HG03469 (cell line): ENCODE results near the gene AGBL4.

Experiments used
- ATAC-seq: cut with Tn5 transposase; IDR thresholded peaks from one replicate; pipeline ENCODE4 v1.9.1; 2021; ENCODE audit warnings: mild to moderate bottlenecking, moderate library complexity, moderate number of reproducible peaks; ENCODE audit not compliant: unreplicated experiment

AGBL4 gene

DNA sequence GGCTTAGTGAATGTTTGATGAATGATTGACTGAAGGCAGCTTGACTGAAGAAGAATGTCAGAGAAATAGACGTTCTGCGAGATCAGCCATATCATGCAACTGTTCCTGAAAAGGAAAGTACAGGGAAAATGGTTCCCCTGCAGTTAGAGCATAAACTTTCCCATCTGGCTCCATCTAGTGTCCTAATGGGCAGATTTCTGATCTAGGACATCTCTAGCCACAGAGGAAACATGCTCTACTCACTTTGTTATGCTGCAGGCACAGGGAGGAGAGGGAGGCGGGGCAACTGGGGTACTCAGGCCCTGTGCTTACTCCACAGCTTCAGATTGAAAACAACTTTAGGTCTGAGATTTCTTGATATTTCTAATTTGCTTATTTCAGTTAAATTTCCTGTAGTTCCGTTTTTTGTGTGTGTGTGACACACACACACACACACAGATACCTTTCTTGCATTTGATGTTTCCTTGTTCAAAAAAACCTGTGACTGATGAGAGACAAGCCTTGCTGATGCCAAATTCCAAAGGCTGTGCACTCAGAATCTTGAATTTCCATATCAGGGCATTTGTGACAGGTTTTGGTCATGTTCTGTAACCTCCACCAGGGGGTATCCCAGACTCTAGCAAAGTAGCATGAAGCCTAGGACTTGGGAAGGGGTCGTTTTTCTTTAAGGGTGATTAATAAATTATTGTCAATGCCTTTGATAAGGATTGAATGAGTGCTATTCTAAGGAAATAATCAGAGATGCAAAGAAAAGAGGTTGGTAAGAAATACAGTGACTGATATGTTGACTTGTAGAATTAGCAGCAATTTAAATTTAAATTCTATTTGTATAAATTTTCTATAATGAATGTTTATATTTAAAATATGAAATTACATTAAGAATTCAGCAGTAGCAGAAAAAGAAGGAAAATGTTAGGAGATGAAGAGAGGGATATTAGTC lies 1107.4 kb downstream of the AGBL4 start:
- ATAC-seq = no peak

DNA sequence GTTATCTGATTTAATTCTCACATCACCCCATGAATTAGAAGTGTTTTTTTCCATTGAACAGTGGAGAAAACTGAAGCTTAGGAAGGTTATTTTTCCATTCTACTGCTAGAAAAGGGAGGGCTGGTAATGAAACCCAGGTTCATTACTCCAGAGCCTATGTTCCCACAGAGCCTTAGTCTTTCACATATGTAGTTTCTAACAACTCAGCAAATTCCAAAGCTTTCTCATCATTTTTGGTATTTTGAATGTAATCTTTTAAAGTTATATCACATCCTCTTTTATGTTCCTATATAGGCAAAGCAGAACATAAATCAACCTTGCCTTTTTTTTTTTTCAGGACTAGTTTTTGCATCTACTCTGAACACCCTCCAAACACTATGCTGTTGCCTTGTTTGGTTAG lies 1115.1 kb downstream of the AGBL4 start:
- no peak for ATAC-seq

DNA sequence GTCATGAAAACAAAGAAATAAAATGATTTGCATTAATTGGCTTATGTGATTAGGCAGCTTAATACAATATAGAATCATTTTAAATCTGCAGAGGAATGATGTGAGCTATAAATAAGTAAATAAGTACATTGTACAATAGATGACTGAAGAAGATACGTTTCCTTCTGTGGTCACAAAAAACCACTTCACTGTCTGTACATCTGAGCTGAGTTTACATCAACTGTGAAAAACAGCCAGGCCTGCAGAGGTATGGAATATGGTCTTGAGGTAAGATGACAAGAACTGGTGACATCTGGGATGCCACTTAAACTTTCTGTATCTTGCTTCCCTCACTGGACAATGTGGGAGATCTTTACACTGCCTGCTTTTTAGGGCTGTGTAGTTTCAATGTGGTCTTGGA lies 1117.0 kb downstream of the AGBL4 start:
- no peak for ATAC-seq

DNA sequence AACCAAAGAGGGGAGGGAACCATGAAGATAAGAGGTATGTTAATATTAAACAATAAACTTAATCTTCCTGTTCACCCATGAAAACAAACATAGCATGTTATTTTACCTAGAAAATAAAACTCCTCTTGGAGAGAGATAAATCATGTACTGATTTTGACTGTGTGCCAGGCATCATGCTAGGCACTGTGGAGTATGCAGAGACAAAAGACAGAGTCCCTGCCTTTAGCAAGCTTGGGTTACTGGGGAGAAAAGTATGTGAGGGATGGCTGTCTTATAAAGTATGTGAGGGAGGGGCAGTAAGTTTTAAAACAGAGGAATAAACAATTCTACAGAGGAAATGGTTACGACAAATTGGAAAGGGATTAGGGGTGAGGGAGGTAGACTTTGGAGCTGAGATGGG lies 1117.6 kb downstream of the AGBL4 start:
- no peak for ATAC-seq

DNA sequence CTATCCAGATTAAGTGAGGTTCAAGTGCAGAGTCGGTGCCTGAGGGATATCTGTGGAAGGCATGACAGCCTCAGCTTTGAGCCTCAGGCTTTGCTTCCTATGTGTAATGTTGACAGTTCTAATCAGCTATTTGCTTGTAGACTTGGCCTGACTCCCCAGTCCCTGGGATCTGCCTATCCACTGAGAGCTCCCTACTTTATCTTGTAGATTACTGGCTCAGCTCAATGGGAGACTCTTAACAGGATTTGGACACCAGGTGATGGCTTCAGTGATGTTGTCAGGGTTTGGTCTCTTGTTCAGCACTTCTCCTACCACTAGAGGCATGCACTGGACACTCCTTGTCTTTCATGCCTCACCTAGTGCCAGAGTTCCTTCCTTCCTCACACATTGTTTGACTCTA lies 1120.5 kb downstream of the AGBL4 start:
- ATAC-seq = no peak

DNA sequence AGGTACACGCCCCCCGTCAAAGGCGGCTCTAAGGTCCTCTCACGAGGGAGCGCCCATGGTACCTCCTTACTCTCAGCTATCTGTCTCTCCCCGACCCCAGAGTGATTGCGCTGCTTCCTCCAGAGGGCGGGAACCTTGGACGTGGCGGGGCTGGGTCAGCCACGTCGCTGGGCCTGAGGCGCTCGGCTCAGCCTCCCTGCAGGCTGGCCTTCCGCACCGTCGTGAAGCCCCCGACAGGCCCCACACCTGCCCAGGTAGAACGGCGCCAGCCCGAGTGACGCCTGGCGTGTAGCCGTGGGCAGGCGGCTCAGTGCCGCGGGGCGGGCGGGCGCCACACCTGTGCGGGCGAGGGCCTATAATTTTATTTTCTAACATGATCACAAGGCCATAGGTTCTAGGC lies 1124.9 kb downstream of the AGBL4 start:
- no peak for ATAC-seq

DNA sequence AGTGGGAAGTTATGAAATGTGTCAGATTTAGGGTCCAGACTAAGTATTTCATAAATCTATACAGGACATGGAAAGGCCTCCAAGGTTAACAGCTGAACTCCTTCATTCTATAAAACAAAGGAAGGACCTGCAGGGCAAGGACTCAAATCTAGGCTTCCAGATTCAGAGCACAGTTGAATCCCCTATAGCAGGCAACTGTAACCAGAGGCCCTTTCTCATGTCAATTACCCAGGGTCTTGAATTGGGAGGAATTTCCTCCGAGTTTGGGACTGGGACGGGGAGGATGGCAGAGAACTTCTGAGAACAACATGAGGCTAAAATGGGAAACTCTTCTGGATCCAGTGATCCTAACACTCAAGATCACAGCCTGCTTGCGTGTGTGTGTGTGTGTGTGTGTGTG lies 1134.1 kb downstream of the AGBL4 start:
- ATAC-seq = no peak

DNA sequence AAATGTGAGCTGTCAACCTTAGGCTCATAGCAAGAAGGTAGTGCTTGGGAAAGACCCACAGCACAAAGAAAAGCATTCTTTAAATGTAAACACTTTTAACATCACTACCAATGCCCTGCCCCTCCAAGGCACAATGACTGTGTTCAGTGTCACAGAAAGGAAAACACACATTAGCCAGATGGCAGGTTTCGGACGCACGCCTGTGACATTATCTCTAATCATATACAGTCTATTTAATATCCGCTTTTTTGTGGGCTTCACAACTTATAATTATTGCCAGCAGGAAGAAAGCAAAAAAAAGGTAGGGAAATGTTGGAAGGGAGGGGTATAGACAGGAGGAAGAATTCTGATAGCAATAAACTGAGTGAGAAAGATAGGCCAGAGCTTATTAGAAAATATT lies 1134.7 kb downstream of the AGBL4 start:
- no peak for ATAC-seq

DNA sequence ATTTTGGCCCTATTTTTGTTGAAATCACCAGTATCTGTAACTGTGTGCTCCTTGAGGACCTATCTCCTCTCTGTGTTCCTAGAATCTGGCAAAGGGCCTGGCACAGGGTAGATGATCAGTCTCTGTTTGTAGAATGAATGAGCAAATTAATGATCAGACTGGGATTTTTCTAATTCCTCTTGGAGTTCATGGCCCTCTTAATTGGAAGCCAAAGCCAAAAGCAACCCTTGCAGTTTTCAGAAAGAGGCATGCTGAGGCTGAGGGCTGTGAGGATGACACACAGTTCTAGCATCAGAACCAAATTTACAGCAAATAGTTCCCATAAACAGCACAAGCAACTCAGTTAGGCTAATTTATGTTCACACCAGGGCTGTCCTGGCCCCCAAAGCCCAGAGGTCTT lies 1136.0 kb downstream of the AGBL4 start:
- no peak for ATAC-seq

DNA sequence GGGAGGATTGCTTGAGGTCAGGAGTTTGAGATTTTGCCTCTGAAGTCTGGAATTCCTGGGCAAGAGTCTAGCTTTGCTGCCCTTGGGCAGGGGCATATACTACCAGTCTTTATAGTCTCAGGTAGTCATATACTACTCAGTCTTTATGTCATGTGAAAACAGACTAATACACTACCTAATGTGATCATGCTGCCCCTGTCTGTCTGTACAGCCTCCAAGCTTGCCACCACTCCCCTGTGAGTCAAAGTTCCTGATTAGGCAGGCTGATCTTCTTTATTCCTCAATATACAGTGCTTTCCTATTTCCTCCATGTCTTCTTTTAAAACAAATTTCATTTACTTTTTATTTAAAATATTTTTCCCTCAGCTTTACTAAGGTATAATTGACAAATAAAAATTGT lies 1141.7 kb downstream of the AGBL4 start:
- no peak for ATAC-seq

DNA sequence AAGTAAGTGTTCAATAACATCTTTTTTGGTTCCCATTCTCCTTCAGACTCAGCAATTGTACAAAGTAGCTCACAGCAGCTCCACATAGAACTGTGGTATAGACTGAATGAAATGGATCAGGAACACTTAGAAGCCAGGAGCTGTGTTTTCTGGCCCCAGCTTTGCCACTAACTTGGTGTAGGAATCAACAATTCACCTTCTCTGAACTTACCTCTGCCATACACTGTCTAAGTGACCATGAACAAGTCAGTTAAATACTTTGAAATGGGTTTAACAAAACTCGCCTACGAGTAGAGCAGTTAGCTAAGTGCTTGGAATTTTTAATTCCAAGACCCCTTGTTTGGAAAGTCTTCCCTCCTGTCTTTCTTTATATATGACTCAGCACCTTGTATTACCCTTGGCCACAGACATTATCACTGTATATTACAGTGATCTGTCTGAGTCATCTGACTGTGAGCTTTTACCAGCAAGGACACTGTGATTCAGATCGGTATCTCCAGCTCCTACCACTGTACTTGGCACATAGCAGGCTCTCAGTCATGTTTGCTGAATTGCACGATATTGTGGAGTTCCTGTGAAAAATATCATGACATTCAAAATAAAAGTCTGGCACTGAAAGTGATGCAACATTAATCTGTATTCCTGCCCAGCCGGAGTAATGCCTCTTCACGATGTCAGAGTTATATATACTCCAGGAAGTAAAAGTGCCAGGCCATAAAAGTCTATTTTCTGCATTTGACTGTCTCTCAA lies 1145.4 kb downstream of the AGBL4 start:
- ATAC-seq = no peak

DNA sequence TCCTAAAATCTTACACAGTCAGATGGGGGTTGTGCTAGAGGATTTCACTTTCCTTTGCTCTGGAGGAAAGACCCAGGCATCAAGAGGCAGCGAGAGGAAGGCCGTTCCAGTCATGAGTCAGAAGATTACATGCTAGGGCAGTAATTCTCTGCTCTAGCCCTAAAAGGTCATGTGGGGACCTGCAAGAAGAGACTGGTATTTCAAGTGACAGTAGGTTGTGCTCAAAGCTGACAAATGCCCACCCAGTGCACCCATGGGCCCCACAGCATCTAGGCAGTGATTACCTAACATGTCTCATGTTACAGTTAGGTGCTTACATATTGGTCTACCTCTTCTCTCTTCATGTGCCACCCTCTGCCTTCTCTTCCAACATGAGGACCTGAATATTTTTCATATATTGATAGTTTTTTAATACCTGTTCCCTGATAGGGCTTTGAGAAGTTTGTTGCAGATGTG lies 1147.4 kb downstream of the AGBL4 start:
- no peak for ATAC-seq

DNA sequence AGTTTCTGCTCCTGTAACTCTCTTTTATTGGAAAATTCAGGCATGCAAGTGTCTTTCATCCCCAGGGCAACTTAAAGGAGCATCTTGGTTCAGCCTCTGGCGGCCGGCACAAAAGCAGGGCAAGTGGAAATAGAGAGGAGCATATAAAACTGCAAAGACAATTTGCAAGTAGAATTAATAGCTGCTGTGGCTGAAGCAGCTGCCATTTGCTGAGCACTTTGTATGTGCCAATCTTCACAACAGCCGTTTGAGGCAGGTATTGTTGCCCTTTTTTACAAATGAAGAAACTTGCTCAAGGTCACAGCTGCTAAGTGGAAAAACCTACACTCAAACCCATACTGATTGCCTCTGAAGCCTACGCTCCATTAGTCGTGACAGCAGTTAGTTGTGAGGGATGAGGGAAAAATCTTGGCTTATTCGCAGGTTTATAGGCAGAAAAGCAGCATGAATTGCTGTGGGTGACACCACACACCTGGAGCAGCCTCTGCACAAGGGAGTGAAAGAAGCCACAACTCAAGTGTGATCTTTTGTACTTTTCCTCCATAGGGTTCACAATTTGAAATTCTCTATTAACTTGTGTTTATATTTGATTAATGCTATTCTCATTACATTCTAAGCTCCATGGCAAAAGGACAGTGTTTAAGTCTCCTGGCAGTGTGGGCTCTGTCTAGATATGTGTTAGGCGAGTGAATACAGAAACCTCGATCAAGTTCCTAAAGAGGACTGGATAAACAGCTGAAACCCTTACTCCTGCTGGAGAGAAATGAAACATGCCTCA lies 1148.0 kb downstream of the AGBL4 start:
- no peak for ATAC-seq

DNA sequence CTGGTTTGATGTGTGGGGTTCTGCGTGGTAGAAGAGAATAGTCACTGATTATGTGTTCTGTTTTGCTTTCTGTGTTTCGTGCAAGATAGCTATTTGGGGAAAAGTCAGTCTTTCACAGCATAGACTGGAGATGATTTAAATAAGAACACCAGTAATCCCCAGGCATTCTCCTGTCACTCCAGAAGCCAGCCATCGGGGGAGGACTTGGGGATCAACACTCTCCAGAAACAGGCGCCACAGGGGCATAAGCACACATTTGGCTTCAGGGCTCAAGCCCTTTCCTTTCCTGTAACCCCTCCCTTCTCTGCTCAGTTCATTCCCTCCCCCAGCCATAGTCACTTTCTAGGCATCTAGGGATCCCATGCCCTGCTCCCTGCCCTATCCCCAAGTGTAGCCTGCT lies 1149.8 kb downstream of the AGBL4 start:
- no peak for ATAC-seq

DNA sequence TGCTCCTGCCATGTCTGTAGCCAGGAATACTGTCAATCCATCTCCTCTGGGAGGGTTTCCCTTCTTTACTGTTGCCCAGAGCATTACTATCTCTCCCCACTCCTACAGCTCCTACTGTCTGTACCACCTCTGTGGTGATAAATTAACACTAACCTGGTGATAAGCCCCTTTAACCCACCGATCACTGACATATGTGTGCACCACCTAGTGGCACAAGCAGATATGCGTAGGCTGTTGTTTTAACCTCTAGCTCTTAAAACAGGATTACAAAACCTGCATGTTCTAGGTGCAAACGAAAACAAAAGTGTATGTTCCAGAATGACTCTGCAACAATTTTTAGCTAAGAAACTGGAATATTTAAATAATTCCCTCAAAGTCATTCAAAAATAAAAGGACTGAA lies 1153.2 kb downstream of the AGBL4 start:
- ATAC-seq = no peak

DNA sequence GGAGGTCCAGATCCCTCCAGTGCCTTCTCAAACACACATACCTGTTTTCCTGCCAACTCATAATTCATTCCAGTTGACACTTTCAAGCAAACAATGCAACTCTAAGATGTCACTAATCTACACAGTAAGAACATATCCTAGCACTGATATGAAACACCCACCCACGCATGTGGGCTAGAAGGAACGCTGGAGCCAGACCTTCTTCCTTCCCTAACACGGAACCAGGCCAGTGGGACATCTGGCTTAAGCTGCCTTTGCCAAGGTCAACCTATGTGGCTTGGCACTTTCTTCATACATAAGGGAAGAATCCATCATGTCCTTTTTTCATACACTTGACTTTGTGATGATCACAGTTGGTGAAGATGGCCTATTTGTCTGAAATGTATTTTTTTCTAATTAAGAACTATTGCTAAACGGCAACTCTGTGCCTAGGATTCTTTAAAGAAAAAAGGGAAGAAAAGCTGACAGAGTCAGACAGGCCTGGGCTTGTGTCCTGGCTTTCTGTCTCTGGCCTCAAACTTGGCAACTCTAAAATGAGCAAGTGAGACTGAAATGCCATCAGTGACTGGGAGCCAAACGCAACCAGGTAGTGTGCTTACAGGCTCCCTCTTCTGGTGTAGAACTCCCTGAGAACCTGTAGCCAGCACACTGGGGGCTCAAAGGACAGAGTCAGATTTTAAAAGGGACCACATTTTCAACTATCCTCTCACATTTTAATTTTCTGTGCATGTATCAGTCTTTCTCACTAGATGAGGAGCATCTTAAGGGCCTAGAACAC lies 1154.4 kb downstream of the AGBL4 start:
- no peak for ATAC-seq

DNA sequence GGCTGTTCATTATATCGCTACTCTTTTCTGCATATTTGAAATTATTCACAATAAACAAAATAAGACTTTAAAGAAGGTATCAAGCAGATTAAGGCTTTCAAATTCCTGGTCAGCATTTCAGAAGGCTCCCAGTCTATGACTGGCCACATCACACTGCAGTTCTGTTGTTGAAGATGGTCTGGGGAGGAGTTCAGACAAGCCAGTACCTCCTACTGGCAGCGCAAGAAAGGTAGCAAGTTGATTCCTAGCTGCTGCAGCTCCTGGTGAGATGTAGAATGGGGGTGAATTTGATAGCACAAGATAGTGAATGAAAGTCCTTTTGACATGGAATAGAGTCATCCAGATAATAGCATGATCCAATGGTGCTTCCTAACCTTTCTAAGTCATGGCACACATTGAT lies 1158.8 kb downstream of the AGBL4 start:
- ATAC-seq = no peak

DNA sequence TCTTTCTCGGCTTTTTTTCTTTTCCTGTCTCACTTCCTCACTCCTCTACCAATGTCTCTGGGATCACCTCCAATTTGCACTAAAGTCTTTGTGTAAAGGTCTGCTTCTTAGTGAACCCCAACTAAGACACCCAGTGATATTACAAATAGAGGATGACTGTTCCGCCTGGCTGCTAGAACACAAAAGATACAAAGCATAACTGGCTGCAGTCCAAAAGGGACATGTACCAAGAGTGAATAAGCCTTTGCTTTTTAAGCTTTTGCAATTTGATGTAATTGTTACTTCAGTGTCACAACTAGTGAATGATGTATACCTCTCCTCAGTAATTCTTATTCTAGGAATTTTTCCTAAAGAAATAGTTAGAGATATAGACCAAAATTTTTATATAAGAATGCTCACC lies 1164.3 kb downstream of the AGBL4 start:
- ATAC-seq = no peak

DNA sequence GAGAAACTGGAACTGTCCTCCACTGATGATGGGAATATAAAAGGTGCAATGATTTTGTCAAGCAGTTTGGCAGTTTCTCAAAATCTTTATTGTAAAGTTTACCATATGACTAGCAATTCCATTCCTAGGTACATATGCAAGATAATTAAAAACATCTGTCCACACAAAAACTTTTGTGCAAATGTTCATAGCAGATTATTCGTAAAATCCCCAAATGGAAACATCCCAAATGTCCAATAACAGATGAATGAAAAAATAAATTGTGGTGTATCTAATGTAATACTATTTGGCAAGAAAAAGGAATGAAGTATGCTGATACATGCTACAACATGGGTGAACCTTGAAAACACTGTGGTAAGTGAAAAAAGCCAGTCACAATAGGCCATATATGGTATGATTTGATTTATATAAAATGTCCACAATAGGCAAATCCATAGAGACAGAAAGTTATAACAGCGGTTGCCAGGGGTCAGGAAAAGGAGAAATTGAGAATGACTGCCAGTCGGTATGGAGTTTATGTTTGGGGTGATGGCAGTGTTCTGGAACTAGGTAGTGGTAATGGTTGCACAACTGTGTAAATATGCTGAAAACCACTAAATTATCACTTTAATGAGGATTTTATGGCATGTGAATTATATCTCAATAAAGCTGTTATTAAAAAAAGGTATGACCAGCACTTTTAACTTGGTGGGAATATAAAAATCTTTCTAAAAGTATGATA lies 1165.4 kb downstream of the AGBL4 start:
- no peak for ATAC-seq

DNA sequence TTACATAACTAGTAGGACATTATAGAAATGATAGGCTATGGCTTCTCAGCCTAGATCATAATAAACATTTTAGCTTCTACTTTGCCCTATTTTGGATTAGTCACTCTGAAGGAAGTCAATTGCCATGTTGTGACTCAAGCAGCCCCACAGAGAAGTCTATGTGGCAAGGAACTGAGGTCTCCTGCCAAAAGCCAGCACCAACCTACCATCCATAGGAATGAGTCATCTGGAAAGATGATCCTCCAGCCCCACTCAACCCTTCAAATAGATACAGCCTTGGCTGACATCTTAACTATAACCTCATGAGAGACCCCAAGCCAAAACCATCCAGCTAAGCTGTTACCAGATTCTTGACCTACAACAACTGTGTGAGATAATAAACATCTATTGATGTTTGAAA lies 1170.7 kb downstream of the AGBL4 start:
- ATAC-seq = no peak
